GM04503 (cell line): ENCODE results near the gene RPTN.

ENCODE experiments used
- DNase-seq: peaks from one replicate; pipeline ENCODE4 v3.0.0-alpha.2; 2012; ENCODE audit warnings: low read depth

The RPTN gene

GRCh38 chr1:152159144-152159543, at the start of gene RPTN:
Gene RPTN (minus strand): TSS chr1:152159228. CDS start chr1:152157889, 1,339 bp downstream.
- no peak for DNase-seq

GRCh38 chr1:152198982-152199381, 40.0 kb upstream of the RPTN start:
- DNase-seq = no peak

- no peak for DNase-seq
Observed at GRCh38 chr1:152197361-152197941, 38.4 kb upstream of the RPTN start.

GRCh38 chr1:152191711-152192110, 32.7 kb upstream of the RPTN start:
- DNase-seq = no peak

- DNase-seq = no peak
Observed at GRCh38 chr1:152191260-152191659, 32.2 kb upstream of the RPTN start.

GRCh38 chr1:152190589-152190988, 31.6 kb upstream of the RPTN start:
- no peak for DNase-seq

- DNase-seq = no peak
Observed at GRCh38 chr1:152189657-152190442, 30.8 kb upstream of the RPTN start.

GRCh38 chr1:152188673-152189591, 29.9 kb upstream of the RPTN start:
- DNase-seq = no peak

- no peak for DNase-seq
Observed at GRCh38 chr1:152186556-152187285, 27.7 kb upstream of the RPTN start.

- DNase-seq = no peak
Observed at GRCh38 chr1:152185544-152186391, 26.7 kb upstream of the RPTN start.

GRCh38 chr1:152182944-152183361, 23.9 kb upstream of the RPTN start:
- peak; percentile 69 for DNase-seq

GRCh38 chr1:152182431-152182830, 23.4 kb upstream of the RPTN start:
- no peak for DNase-seq

- no peak for DNase-seq
Observed at GRCh38 chr1:152179566-152179965, 20.5 kb upstream of the RPTN start.

GRCh38 chr1:152170287-152170905, 11.4 kb upstream of the RPTN start:
- DNase-seq = no peak

- no peak for DNase-seq
Observed at GRCh38 chr1:152169366-152170025, 10.5 kb upstream of the RPTN start.

- DNase-seq = no peak
Observed at GRCh38 chr1:152168535-152168868, 9.5 kb upstream of the RPTN start.

- peak; percentile 89 for DNase-seq
Observed at GRCh38 chr1:152167835-152168534, 9.0 kb upstream of the RPTN start.

GRCh38 chr1:152166966-152167365, 7.9 kb upstream of the RPTN start:
- DNase-seq = no peak

GRCh38 chr1:152165286-152166077, 6.5 kb upstream of the RPTN start:
- no peak for DNase-seq
